ENCODE data around the gene ARHGAP1. TPM values are rescaled to one million over a fixed set of nuclear protein-coding genes. Genes with fewer than 3 reads are reported as not detected.
"Not testable (repeated sequence)": the region's sequence is repeated elsewhere in the genome, so short reads cannot be mapped to it uniquely, and the experiment has no call there.

ARHGAP1 gene
- total RNA-seq, 1 experiment from 2014 or later, result 8.6 TPM

DNA sequence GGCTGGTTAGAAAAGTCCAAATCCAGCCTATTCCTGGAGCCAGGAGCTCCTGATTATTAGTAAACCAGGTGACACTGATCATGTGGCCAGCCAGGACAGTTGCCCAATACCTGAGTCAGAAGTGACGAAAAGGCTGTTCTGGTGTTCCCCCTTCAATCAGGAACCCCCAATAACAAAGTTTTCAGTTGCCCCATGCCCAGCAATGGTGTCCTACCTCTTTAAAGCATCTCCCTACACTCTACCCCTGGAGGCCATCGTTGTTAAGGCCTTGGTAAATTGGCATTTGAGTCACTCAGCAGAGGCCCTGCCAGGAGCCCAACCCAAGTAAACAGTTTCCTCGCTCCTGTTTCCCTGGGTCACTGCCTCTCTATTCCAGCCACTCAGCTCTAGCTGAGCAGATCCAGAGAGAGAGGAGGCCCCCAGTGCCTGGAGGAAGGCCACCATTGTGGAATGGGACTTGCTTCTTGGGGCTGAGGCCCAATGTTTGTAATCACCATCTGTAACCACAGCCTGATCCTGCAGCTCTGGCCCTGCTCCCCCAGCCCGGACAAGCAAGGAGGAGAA lies 25.0 kb downstream of the ARHGAP1 start:
- no peak for DNase-seq (ENCODE audit: extremely low read depth, low read depth)

DNA sequence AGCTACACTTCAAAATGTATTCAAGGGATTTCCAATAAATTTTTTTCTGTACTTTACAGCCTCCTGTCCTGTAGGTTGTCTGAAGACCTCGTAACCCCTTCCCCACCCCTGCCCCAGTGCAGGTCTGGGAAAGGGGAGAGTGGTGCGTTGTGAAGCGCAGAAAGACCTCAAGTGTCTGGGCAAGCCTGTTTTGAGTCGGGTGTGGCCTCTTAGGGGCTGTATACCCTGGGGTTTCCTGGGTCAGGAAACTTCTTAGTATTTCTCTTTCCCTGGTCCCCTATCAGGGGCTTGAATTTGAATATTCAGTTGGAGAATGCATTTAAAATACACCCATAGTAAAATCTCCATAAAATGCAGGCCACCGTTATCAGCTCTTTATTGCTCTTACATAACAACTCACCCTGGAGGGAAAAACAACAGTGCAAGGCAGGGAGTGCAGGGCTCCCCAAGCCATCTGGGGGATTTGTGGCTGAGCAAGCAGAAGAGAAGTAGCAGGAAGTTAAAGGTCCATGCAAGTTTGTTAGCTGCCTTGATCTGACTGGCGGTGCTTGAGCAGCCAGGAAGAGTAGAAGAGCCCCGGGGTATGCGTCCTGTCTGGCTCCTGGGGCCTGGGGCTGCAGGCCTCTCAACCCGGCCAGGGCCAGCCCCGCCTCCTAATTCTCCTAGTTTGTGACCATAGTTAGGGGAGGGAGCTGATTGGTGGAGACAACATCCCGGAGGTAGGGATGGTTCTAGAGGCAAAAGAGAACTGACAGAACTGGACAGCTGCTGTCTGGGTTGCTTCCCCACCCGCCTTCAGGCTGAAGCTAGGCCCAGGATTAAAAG lies 25.7 kb downstream of the ARHGAP1 start:
- no peak for DNase-seq (ENCODE audit: extremely low read depth, low read depth)

DNA sequence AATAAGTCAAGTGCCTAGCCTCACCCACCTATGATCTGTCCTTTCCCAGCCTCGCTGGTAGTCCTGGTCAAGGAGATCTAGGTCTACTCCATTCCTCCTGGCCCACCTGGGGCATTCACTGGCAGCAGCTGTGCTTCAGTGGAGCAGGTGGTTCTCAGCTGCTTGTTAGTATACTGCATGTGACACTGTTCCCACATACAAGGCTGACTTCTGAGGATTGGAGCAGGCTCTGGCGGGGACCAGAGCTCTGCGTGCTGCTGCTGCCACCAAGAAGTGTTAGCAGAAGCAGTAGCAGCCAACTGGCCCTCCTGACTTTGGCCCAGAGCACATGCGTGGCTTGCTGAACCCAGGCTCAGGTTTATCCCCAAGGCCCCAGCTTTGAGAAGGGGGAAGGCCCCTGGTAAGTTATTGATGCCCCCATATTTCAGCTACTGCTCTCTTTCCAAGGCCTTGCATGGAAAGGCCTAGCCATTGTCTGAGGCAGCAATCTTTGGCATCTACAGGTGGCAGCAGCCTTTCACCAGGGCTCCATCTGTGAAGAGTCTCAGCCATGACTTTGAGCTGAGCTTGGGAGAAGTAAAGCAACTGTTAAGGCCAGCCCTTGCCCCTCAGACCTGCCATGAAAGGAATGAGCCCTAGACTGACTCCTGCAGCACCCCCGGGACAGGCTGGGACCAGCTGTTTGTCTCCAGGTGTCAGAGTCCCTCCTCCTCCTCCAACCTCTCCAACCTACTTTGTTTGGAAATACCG lies 26.5 kb downstream of the ARHGAP1 start:
- DNase-seq (ENCODE audit: extremely low read depth, low read depth), result no peak

DNA sequence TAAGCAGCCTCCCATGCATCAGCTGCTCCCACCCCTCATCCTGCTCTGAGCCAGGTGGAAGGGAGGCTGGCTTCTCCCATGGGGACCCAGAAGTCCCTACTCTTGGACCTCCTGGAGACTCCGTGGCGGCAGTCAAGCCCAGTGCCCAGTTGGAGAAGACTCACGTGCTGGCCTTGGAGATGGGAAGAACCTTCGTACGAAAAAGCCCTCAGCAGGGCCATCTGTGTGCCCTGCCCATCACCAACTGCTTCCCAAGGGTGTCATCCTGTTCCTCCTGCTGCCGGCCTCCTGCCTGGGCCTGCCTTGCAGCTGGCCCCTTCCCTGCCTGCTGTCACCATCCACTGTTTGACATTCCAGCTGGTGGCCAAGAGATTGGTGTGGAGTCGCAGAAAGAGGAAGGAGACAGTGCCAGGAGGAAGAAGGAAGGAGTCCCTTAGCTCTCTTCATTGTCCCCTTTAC lies 28.0 kb downstream of the ARHGAP1 start:
- DNase-seq (ENCODE audit: extremely low read depth, low read depth), result no peak

DNA sequence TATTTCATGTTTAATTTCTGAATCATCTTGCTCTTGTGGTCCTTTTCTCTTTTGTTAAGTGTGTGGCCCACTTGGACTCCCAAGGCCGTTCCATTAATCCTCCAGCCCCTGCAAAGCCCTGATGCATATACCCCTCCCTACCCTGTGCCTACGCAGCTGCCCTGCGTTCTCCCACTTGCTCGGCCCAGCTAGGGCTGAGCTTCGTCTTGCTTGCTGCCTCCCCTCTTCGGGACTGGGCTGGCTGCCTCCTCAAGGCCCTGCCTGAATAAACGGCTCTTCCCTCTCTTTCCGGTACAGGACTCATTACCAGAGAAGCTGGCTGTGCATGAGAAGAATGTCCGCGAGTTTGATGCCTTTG lies 28.5 kb downstream of the ARHGAP1 start:
- DNase-seq (ENCODE audit: extremely low read depth, low read depth), result no peak

DNA sequence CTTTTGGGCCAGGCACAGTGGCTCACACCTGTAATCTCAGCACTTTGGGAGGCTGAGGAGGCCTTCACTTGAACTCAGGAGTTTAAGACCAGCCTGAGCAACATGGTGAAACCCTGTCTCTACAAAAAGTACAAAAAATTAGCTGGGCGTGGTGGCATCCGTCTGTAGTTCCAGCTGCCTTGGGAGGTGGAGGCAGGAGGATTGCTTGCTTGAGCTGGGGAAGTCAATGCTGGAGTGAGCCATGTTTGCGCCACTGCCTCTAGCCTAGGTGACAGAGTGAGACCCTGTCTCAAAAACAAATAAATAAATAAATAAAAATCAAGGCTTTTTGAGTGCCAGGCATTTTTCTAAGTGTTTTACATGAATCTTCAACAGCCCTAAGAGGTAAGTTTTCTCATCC lies 29.9 kb downstream of the ARHGAP1 start:
- DNase-seq (ENCODE audit: extremely low read depth, low read depth), result not testable (repeated sequence)

DNA sequence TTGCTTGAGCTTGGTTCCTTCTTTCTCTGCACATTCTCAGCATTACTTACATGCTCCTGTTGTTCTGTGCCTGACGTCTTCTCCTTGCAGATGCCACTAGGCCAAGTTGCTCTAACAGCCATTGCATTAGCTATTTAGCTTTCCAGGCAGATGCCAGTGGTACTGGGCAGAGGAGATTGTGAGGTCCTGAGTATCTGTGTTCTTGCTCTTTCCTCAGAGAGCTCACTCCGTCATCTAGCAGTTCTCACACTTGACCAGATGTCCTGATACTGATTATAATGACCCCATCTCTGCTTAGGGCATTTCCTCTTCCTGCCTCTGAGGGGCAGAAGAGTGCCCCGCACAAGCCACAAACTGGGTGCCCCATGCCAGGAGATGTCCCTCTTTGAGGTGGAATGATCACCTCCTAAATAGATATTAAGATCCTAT lies 30.7 kb downstream of the ARHGAP1 start:
- no peak for DNase-seq (ENCODE audit: extremely low read depth, low read depth)

DNA sequence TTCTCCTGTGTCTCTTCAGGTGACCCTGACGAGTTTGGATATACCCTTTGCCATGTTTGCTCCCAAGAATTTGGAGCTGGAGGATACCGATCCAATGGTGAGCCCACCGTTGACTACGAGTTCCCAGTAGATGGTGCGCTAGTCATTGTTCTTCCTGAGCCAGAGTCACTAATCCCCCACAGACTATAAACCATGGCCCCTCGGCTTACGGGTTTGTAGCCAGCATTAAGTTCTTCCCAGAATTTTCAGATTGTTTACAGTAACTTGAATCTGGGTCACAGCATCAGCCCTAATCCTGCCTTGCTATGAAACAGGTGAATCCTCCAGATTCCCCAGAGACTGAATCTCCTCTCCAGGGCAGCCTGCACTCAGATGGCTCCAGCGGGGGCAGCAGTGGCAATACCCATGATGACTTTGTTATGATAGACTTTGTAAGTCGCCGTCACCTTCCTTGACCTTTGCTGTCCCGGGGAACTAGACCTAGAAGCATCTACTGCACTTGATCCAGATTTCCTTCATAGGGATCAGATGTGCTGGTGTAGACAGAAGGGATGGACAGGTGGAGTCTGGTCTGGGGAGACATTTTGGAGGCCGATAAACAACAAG lies 31.8 kb downstream of the ARHGAP1 start:
- DNase-seq (ENCODE audit: extremely low read depth, low read depth), result no peak

DNA sequence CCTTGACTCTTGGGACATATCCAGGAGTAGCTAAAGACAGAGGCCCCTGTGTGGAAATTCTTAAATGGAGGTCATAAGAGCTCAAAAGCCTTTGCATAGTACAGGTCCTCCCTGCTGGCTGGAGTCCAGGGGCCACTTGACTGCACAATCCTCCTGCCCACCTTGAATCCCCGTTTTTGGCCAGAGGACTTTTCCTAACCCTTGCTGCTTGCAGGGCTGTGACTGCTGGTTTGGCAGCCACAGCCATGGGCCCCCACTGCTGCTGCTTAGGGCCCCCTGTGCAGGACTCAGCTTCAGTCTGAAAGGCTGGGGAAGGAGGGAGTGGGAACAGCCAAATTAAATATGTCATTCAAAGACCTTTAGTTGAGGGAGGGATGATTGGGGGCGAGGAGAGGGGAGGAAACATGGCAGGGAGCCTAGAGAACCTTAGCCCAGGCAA lies 33.4 kb downstream of the ARHGAP1 start:
- DNase-seq (ENCODE audit: extremely low read depth, low read depth), result no peak

DNA sequence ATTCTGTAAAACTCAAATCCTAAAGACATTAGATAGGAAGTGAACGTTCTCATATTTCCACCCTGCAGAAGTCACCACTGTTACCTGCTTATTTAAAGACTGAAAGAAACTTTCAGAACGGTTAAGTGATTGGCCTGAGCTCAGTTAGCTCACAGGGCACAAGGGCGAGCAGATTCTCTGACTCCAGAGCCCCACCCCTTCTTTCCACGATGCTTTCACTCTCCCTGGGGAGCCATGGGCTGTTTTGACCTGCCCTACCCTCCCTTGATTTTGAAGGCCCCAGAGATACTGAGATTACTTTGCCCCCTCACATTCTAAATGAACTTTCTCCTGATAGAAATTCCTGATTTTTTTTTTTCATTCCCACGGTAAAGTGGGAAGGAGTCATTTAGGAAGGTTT lies 33.9 kb downstream of the ARHGAP1 start:
- DNase-seq (ENCODE audit: extremely low read depth, low read depth), result no peak

DNA sequence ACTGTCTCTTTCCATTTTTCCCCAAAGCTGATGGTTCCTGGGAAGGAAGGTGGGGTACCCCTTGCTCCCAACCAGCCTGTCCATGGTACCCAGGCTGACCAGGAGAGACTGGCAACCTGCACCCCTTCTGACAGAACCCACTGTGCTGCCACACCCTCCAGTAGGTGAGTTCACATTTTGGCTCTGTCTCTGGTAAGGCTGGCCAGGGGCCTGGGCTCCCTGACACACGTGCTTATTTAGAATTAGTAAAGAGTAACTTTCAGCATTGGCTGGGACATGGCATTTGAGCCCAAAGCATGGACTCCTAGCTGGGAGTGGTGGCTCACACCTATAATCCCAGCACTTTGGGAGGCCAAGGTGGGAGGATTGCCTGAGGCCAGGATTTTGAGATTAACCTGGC lies 35.1 kb downstream of the ARHGAP1 start:
- no peak for DNase-seq (ENCODE audit: extremely low read depth, low read depth)

DNA sequence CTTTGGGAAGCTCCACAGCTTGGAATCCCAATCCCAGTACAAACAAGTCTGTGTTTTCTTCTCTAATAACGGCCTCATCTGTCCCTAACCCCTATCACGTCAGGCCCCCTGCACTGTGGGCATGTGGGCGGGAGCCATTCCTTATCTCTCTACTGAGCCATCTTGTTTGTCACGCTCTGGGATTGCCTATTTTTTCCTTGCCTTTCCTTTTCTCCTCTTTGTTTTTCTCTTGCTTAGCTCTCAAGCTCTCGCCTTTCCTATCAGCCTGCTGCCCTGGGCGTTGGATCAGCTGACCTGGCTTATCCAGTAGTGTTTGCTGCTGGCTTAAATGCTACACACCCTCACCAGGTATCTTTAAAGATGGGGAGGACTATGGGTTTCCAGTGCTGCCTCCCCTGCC lies 35.8 kb downstream of the ARHGAP1 start:
- no peak for DNase-seq (ENCODE audit: extremely low read depth, low read depth)

DNA sequence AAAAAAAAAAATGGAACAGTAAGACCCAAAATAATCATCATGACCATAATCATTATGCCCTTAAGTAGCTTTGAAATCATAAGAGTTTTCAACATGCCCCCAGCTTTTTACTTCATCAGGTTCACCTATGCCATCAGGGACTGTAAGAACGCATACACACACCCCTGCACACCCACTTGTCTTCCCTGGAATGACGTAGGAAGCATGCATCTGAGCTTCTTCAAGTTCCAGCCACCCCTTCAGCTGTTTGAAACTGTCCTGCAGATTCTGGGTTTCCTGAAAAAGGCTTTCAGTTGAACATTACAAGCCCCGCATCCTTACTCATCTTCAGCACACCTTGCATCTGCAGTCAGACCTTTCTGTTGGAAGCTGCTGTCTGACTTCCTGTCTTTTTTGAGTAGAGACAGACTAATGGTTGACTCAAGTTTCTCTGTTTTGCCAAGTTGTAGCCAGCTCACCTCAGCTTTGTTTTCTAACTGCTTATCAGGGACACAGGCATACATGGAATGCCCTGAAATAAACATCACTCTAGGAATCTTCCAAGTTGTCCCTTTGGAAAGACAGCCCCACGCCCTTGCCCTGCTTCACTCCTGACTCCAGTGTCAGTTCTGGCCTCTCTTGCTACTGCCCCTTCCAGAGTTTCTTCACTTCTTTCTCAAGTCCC lies 37.0 kb downstream of the ARHGAP1 start:
- no peak for DNase-seq (ENCODE audit: extremely low read depth, low read depth)

DNA sequence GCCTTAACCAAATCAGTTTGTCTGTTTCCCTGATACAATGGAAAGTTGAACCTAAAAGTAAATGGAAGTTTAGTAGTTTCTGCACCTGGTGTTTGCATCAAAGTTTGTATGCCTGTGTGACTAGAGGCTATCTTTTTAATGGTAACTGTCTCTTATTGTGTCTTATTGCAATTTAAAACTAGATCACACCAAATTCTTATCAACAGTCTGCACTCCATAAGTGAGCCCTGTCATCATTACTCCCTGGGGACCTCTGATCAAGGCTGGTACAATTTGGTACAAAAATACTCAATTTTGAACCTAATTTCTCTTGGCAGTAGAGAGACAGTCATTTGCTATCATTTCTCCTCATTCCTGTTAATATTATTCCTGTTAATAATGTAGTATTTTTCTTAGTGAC lies 38.1 kb downstream of the ARHGAP1 start:
- DNase-seq (ENCODE audit: extremely low read depth, low read depth), result no peak

DNA sequence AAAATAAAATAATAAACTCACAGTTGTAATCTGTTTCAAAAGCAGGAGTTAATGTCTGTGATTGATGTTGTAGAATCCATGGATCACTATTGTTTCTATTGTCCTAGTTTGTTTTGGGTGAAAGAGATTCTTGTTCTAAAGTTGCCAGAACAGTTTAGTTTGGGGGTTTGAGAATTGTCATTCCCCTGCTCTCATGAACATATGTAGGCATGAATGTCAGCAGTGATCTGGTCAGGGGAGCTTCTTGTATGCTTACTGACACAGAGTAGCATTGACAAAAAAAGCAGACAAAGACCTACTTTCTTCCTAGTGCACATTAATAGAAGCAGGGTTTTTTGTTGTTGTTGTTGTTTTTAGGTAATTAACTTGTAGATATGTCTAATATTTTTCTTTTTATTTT lies 38.6 kb downstream of the ARHGAP1 start:
- no peak for DNase-seq (ENCODE audit: extremely low read depth, low read depth)

DNA sequence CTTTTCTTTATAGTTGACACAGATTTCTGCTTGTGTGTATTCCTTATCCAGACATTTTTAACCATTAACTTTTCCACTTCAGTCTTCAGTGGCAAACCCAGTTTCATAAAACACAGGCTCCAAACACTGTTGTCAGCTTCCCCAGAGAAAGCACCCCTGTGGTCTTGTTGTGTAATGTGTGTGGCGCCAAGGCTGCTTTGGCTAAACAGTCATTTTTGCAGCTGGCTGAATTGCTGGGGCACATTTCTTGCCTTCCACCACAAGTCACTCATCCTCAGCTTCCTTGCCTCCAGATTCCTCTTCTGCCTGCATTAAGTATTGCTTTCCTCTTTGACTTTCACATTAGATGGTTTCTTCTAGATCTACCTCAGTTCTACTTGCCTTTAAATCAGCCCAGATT lies 40.5 kb downstream of the ARHGAP1 start:
- no peak for DNase-seq (ENCODE audit: extremely low read depth, low read depth)

DNA sequence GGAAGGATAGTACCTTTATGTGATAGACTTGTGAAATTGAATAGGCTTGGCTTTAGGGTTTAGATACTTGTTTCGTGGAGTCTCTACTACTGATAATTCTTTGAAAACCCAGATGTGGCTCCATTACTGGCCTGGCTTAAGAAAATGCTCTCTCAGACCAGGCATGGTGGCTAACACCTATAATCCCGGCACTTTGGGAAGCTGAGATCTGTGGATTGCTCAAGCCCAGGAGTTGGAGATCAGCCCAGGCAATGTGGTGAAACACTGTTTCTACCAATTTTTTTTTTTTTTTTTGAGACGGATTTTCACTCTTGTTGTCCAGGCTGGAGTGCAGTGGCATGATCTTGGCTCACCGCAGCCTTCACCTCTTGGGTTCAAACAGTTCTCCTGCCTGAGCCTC lies 42.2 kb downstream of the ARHGAP1 start:
- no peak for DNase-seq (ENCODE audit: extremely low read depth, low read depth)

DNA sequence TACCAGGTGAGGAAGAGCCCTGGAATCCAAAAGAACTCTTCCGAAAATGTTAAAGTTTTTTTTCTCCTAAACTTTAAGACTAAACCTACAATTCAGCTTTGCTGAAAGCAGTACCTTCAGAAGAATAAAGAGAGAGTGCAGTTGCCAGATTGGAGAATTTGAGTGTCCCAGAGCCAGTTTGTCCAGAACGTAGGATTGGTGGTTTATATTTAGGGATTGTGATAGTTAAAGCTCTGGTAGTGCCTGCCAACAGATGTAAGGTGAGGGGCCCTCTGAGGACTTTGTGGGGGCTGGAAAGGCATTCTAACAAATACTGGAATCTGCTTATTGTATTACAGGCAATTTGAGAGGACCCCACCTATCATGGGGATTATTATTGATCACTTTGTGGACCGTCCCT lies 43.2 kb downstream of the ARHGAP1 start:
- no peak for DNase-seq (ENCODE audit: extremely low read depth, low read depth)

DNA sequence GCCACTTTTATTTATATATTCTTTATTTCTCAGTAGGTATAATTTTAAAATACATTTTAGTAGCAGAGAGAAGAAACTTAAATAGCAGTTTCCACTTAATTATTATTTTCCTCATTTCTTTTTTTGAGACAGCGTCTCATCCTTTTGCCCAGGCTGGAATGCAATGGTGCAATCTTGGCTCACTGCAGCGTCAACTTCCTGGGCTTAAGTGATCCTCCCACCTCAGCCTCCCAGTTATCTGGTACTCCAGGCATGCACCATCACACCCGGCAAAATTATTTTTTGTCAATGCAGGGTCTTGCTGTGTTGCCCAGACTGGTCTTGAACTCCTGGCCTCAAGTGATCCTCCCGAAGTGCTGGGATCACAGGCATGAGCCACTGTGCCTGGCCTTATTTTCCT lies 44.8 kb downstream of the ARHGAP1 start:
- DNase-seq (ENCODE audit: extremely low read depth, low read depth), result no peak

DNA sequence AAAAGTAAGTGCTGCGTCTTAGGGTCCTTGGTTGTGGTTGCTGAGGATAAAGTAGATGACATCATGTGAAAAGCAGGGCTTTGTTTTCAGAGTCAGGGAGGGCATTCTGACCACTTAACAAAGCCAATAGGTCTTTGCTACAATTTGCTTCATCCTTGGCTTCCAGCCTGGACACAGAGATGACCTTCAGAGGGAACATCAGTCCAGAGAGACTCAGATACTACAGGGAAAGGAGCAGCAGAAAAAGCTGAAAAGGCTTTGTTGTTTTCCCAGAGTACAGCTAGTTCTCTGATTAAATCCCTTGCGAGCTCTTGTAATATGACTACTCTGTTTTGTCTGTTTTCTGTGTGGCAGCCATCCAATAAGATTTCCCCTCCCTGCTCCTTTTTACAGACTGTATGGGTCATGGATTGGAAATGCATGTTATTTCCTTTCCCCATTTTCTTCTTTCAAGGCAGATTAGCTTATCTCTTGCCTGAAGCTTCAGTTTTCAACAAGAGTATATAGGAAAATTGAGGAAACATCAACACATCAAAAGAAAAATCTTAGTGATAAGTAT lies 51.2 kb downstream of the ARHGAP1 start:
- DNase-seq (ENCODE audit: extremely low read depth, low read depth), result no peak
